ENCODE data around the gene DHFR2.
"Not testable (repeated sequence)": the region's sequence is repeated elsewhere in the genome, so short reads cannot be mapped to it uniquely, and the experiment has no call there.

DHFR2 gene
- total RNA-seq: 6.2 reads per million, percentile 23 among the genes with 10 or more reads in this experiment

GRCh38 chr3:94062513-94063404, at the start of gene DHFR2, which contains the start of gene NSUN3:
TSS of gene DHFR2 (minus strand) at chr3:94062916. CDS start at chr3:94061511, 1,405 bp downstream.
TSS of gene NSUN3 (plus strand) at chr3:94063061. CDS start at chr3:94063127, 66 bp downstream.
- peak; percentile 79 for DNase-seq

GRCh38 chr3:94110854-94111253, 48.1 kb upstream of the DHFR2 start:
- DNase-seq: no peak

GRCh38 chr3:94110232-94110631, 47.5 kb upstream of the DHFR2 start:
- DNase-seq: not testable (repeated sequence)

GRCh38 chr3:94106268-94106667, 43.6 kb upstream of the DHFR2 start:
- DNase-seq: no peak

GRCh38 chr3:94101860-94102259, 39.1 kb upstream of the DHFR2 start:
- no peak for DNase-seq

- DNase-seq: no peak
Measured at GRCh38 chr3:94099311-94099710, 36.6 kb upstream of the DHFR2 start.

GRCh38 chr3:94098452-94098851, 35.7 kb upstream of the DHFR2 start:
- DNase-seq: no peak

GRCh38 chr3:94095111-94095510, 32.4 kb upstream of the DHFR2 start:
- no peak for DNase-seq

GRCh38 chr3:94093151-94093550, 30.4 kb upstream of the DHFR2 start:
- no peak for DNase-seq

- no peak for DNase-seq
Measured at GRCh38 chr3:94092086-94092485, 29.4 kb upstream of the DHFR2 start.

GRCh38 chr3:94089126-94089525, 26.4 kb upstream of the DHFR2 start:
- DNase-seq: no peak

GRCh38 chr3:94083261-94083660, 20.5 kb upstream of the DHFR2 start:
- no peak for DNase-seq

- no peak for DNase-seq
Measured at GRCh38 chr3:94082391-94082937, 19.7 kb upstream of the DHFR2 start.

- no peak for DNase-seq
Measured at GRCh38 chr3:94081884-94082283, 19.2 kb upstream of the DHFR2 start.

GRCh38 chr3:94080552-94080951, 17.8 kb upstream of the DHFR2 start:
- DNase-seq: not testable (repeated sequence)

- no peak for DNase-seq
Measured at GRCh38 chr3:94076055-94076454, 13.3 kb upstream of the DHFR2 start.

- DNase-seq: no peak
Measured at GRCh38 chr3:94071713-94072284, 9.1 kb upstream of the DHFR2 start.

GRCh38 chr3:94070341-94070911, 7.7 kb upstream of the DHFR2 start:
- no peak for DNase-seq

- DNase-seq: no peak
Measured at GRCh38 chr3:94069194-94069813, 6.6 kb upstream of the DHFR2 start.

GRCh38 chr3:94066506-94067500, 4.1 kb upstream of the DHFR2 start:
- no peak for DNase-seq

GRCh38 chr3:94065819-94066480, 3.2 kb upstream of the DHFR2 start:
- DNase-seq: no peak
